K562 (cell line): ENCODE measurements around the gene CDT1. TPM values are rescaled to one million over a fixed set of nuclear protein-coding genes. Genes with fewer than 3 reads are reported as not detected.

Experiments
- ATAC-seq: fragments of 200-7000 bp; cut with Tn5 transposase; 3 replicates; pipeline ENCODE4 v1.9.1; 2020; ENCODE audit warnings: moderate library complexity
- Bru-seq: library from RNA; stranded (reverse); fragments of 400-500 nt; gene quantifications from one replicate; lab custom pipeline; 2021; lab: Mats Ljungman, UMichigan
- BruChase-seq, 2 experiments: library from RNA; stranded (reverse); fragments of 400-500 nt; gene quantifications; one replicate each; lab custom pipeline; 2021; lab: Mats Ljungman, UMichigan
- BruUV-seq: library from RNA; stranded (reverse); fragments of 400-500 nt; replicated peaks from 2 replicates; lab custom pipeline; 2021; lab: Mats Ljungman, UMichigan
- CTCF ChIA-PET: fragments of 300-600 bp; formaldehyde crosslinking; extraction: SDS; loops from one replicate; lab custom pipeline; 2021; ENCODE audit warnings: low intra/inter-chr PET ratio; lab: Yijun Ruan, JAX
- POLR2A ChIA-PET: fragments of 300-600, 350-650 bp; sonication (Branson Sonifier 250); formaldehyde crosslinking; extraction: SDS; loops from one replicate; lab custom pipeline; 2021; ENCODE audit warnings: antibody characterized with exemption, inconsistent platforms; lab: Yijun Ruan, JAX
- DNase-seq, 4 experiments: peaks; one replicate each; pipeline versions ENCODE4 v3.0.0 to v3.0.0-alpha.2; 2011 to 2018; ENCODE audit warnings: low spot score in 3 of 4, mixed read lengths in 3 of 4; ENCODE audit errors: extremely low read depth in 1 of 4
- FAIRE-seq: peaks from 2 replicates; lab custom pipeline; 2011; peaks lifted over from hg19 to GRCh38; lab: Jason Lieb, UNC
- H2AFZ ChIP-seq: 2 replicates; pipeline ENCODE4 v1.6.0; 2011; ENCODE audit warnings: low read depth, low read length, control low read depth, inconsistent platforms
- H3K27ac ChIP-seq: fragments of 200-600 bp; 3 replicates; pipeline ENCODE4 v1.8.0; 2011; ENCODE audit warnings: low read depth, mild to moderate bottlenecking, control low read depth, inconsistent platforms, low read length, moderate library complexity, mixed read lengths; ENCODE audit errors: extremely low read depth
- H3K27me3 ChIP-seq, 2 experiments: fragments of 300-600 bp in 1 of 2; 2 replicates in 1 of 2; 3 replicates in 1 of 2; pipeline versions ENCODE4 v1.6.0 to v1.8.0; 2011; ENCODE audit warnings: inconsistent platforms in 2 of 2, low read length in 2 of 2, mild to moderate bottlenecking in 1 of 2, mixed read lengths in 1 of 2, moderate library complexity in 1 of 2; ENCODE audit not compliant: control insufficient read depth in 2 of 2, insufficient read depth in 2 of 2
- H3K36me3 ChIP-seq: fragments of 300-600 bp; 3 replicates; pipeline ENCODE4 v1.8.0; 2011; ENCODE audit warnings: mild to moderate bottlenecking, low read length, inconsistent platforms; ENCODE audit not compliant: control insufficient read depth, insufficient read depth
- H3K4me1 ChIP-seq, 2 experiments: fragments of 200-600 bp in 1 of 2; replicated peaks in 1 of 2; 2 replicates in 1 of 2; 3 replicates in 1 of 2; pipeline versions ENCODE4 v1.5.1 to v1.8.0; 2011; ENCODE audit warnings: inconsistent platforms in 2 of 2, low read length in 2 of 2, mild to moderate bottlenecking in 1 of 2, mixed read lengths in 1 of 2, moderate library complexity in 1 of 2; ENCODE audit not compliant: control insufficient read depth in 2 of 2, insufficient read depth in 2 of 2
- H3K4me2 ChIP-seq: 2 replicates; pipeline ENCODE4 v1.6.1; 2011; ENCODE audit warnings: low read length, control low read depth, inconsistent platforms, mixed read lengths; ENCODE audit not compliant: insufficient read depth
- H3K4me3 ChIP-seq: fragments of 200-600 bp; sonication (generic), shearing (Covaris generic); 2 replicates; pipeline ENCODE4 v1.5.1; 2016; ENCODE audit warnings: control low read depth, inconsistent platforms
- H3K79me2 ChIP-seq: fragments of 200-600 bp; 3 replicates; pipeline ENCODE4 v1.8.0; 2011; ENCODE audit warnings: low read length, inconsistent platforms; ENCODE audit not compliant: control insufficient read depth, insufficient read depth
- H3K9ac ChIP-seq, 2 experiments: 2 replicates each; pipeline versions ENCODE4 v1.6.0 to v1.6.1; 2011; ENCODE audit warnings: low read depth in 2 of 2, low read length in 2 of 2, control low read depth in 1 of 2, inconsistent platforms in 1 of 2, mild to moderate bottlenecking in 1 of 2, mixed read lengths in 1 of 2; ENCODE audit not compliant: insufficient read depth in 1 of 2
- H3K9me1 ChIP-seq: one replicate; pipeline ENCODE4 v1.6.0; 2011; ENCODE audit warnings: inconsistent platforms, mild to moderate bottlenecking, low read length, moderate library complexity; ENCODE audit not compliant: control insufficient read depth, insufficient read depth
- H3K9me3 ChIP-seq: replicated peaks from 2 replicates; pipeline ENCODE4 v1.5.1; 2011; ENCODE audit warnings: low read depth, low read length, inconsistent platforms; ENCODE audit not compliant: control insufficient read depth, insufficient read depth
- H4K20me1 ChIP-seq: replicated peaks from 2 replicates; pipeline ENCODE4 v1.6.1; 2011; ENCODE audit warnings: low read length, inconsistent platforms, mixed read lengths; ENCODE audit not compliant: control insufficient read depth, insufficient read depth
- BRD4 ChIP-seq: fragments of 200-600 bp; sonication (generic); IDR thresholded peaks from 2 replicates; pipeline ENCODE4 v1.6.1; 2017; ENCODE audit warnings: inconsistent platforms
- CBFB ChIP-seq: sonication (generic); formaldehyde crosslinking; IDR thresholded peaks from 2 replicates; pipeline ENCODE4 v1.4.0; 2020; ENCODE audit warnings: mild to moderate bottlenecking, missing genetic modification reagents
- DMBX1 ChIP-seq: fragments of 250-450 bp; sonication (Bioruptor Pico); IDR thresholded peaks from 2 replicates; pipeline ENCODE4 v1.8.0; 2022; ENCODE audit warnings: inconsistent platforms, mild to moderate bottlenecking, moderate library complexity, borderline replicate concordance
- RAD51 ChIP-seq: fragments of 450-650 bp; IDR thresholded peaks from 2 replicates; pipeline ENCODE4 v1.7.1; 2016; ENCODE audit warnings: low read depth, mild to moderate bottlenecking, borderline replicate concordance
- RBM22 ChIP-seq: fragments of 200-400 bp; formaldehyde crosslinking; IDR thresholded peaks from 2 replicates; pipeline ENCODE4 v1.6.1; 2018; ENCODE audit warnings: low read length, low read depth; ENCODE audit not compliant: poor library complexity, severe bottlenecking
- RCOR1 ChIP-seq, 2 experiments: IDR thresholded peaks; 2 replicates each; pipeline ENCODE4 v1.6.1; 2012; ENCODE audit warnings: low read depth in 2 of 2, low read length in 2 of 2, borderline replicate concordance in 1 of 2, improper control_type of control experiment in 1 of 2
- SMARCE1 ChIP-seq: fragments of 450-650 bp; IDR thresholded peaks from 2 replicates; pipeline ENCODE4 v1.7.1; 2016; ENCODE audit warnings: mild to moderate bottlenecking
- ZBTB17 ChIP-seq: fragments of 450-650 bp; formaldehyde crosslinking; IDR thresholded peaks from 2 replicates; pipeline ENCODE4 v1.4.0; 2020; ENCODE audit warnings: mild to moderate bottlenecking
- ZNF165 ChIP-seq: fragments of 250-450 bp; sonication (Bioruptor Pico); IDR thresholded peaks from 2 replicates; pipeline ENCODE4 v1.4.0; 2020; ENCODE audit warnings: borderline replicate concordance
- WGBS: fragments of 100-300 bp; shearing (Covaris generic); methylation state at CpG from one replicate; pipeline ENCODE4 v1.1.6; 2016; ENCODE audit warnings: low coverage, mixed read lengths; ENCODE audit not compliant: insufficient coverage; ENCODE audit errors: missing lambda C conversion rate; 5-methylcytosine and 5-hydroxymethylcytosine counted together
- in situ Hi-C: fragments of 300-500 bp; cut with MboI; formaldehyde crosslinking; loops from 4 replicates; pipeline ENCODE4 v1.15.0; 2018; ENCODE audit warnings: inconsistent platforms, mixed read lengths
- intact Hi-C: fragments of 100-400 bp; cut with micrococcal nuclease; formaldehyde crosslinking; loops from 2 replicates; pipeline ENCODE4 v1.14.2; 2022
- long read RNA-seq, 3 experiments: library from polyadenylated mRNA in 2 of 3; library from RNA in 1 of 3; unstranded in 2 of 3; stranded (forward) in 1 of 3; transcript quantifications; one replicate each; pipeline ENCODE4 v2.0.0, GENCODE V29; 2019 to 2022
- polyA minus RNA-seq, 3 experiments: library from RNA; depleted of rRNA, polyadenylated mRNA; stranded (reverse); fragments of >200 nt; gene quantifications; 2 replicates each; pipeline ENCODE4 v1.2.3, GENCODE V29; 2011
- polyA plus RNA-seq, 8 experiments: library from polyadenylated mRNA; depleted of rRNA in 4 of 8; stranded (reverse) in 5 of 8; unstranded in 3 of 8; fragments of >200 nt; fragmentation: Nextera tagmentation in 2 of 8; fragmentation: Illumina TruSeq in 1 of 8; extraction: Ambion mirVana in 2 of 8; extraction: Trizol in 1 of 8; gene quantifications; 2 replicates each; pipeline versions ENCODE4 v1.2.1 to v1.2.3, GENCODE V29; 2011 to 2014; ENCODE audit warnings: inconsistent platforms in 1 of 8, missing spikeins in 1 of 8
- total RNA-seq, 7 experiments: library from RNA; depleted of rRNA in 6 of 7; stranded (reverse); fragments of >200 nt in 6 of 7; fragmentation: Illumina TruSeq in 2 of 7; extraction: Trizol in 2 of 7; gene quantifications; 2 replicates each; pipeline versions ENCODE4 v1.2.1 to v1.2.3, GENCODE V29; 2011 to 2021; ENCODE audit warnings: low replicate concordance in 1 of 7
- TF ChIP-seq, protein P1 (sequence below): fragments of 250-450 bp; sonication (Bioruptor Pico); IDR thresholded peaks from 2 replicates; pipeline ENCODE4 v1.4.0; 2020

CDT1 gene
- 14.1 and 55.6 TPM in 2 replicates for total RNA-seq (2011; cell fraction: chromatin; rRNA removed; ENCODE audit: low replicate concordance)
- 67.5 and 87.8 TPM in 2 replicates for total RNA-seq (2011; cell fraction: nucleolus; rRNA removed)
- total RNA-seq (2011; cell fraction: nucleoplasm; rRNA removed): 29.4 and 38.8 TPM in 2 replicates
- 114 and 119 TPM in 2 replicates for total RNA-seq (2014; rRNA removed)
- 3.4 and 4.4 TPM in 2 replicates for total RNA-seq (2014; rRNA removed; fragmentation: Illumina TruSeq; extraction: Trizol)
- total RNA-seq (2015; rRNA removed; fragmentation: Illumina TruSeq; extraction: Trizol): 14.4 and 17.9 TPM in 2 replicates
- 173 and 178 TPM in 2 replicates for total RNA-seq (2021)
- polyA plus RNA-seq (2011; rRNA removed): 14.2 and 29.4 TPM in 2 replicates
- 48.5 and 101 TPM in 2 replicates for polyA plus RNA-seq (2011; cell fraction: cytosol; rRNA removed)
- polyA plus RNA-seq (2011; cell fraction: nucleus; rRNA removed): 38.4 and 58.3 TPM in 2 replicates
- polyA plus RNA-seq (2012): 68.4 and 200 TPM in 2 replicates
- polyA plus RNA-seq (2014; fragmentation: Illumina TruSeq; extraction: Trizol): 9.3 and 47.1 TPM in 2 replicates
- polyA plus RNA-seq (2014; fragmentation: Nextera tagmentation; extraction: Ambion mirVana): 1 to 10 TPM in 1 of 2 experiments, under 1 TPM in 1; 0.92 to 1.6 TPM
- polyA plus RNA-seq (2014; rRNA removed): 53.6 and 65.8 TPM in 2 replicates
- 9.8 and 10.4 TPM in 2 replicates for polyA minus RNA-seq (2011; rRNA and poly(A)+ RNA removed)
- 102 and 178 TPM in 2 replicates for polyA minus RNA-seq (2011; cell fraction: cytosol; rRNA and poly(A)+ RNA removed)
- 25.2 and 25.9 TPM in 2 replicates for polyA minus RNA-seq (2011; cell fraction: nucleus; rRNA and poly(A)+ RNA removed)
- percentile 82 among the genes with signal in this experiment for Bru-seq, nascent RNA
- BruChase-seq, experiment 1, labeled RNA remaining after a 2-hour chase: percentile 85 among the genes with signal in this experiment
- percentile 88 among the genes with signal in this experiment for BruChase-seq, experiment 2, labeled RNA remaining after a 6-hour chase
- long read RNA-seq, experiment 1, transcript CDT1-201 (10 exons, 3,240 nt): major isoform, 184 of 583 reads
- long read RNA-seq, experiment 1, partial matches to known transcripts: 367 of 583 reads
- long read RNA-seq, experiment 1, other reads (novel, unspliced or antisense): 32 of 583 reads
- long read RNA-seq, experiment 2, transcript CDT1-201 (10 exons, 3,240 nt): major isoform, 175 of 262 reads
- long read RNA-seq, experiment 2, partial matches to known transcripts: 49 of 262 reads
- long read RNA-seq, experiment 2, other reads (novel, unspliced or antisense): 38 of 262 reads
- long read RNA-seq, experiment 3, transcript CDT1-201 (10 exons, 3,240 nt): major isoform, 81 of 96 reads
- long read RNA-seq, experiment 3, partial matches to known transcripts: 9 of 96 reads
- long read RNA-seq, experiment 3, other reads (novel, unspliced or antisense): 6 of 96 reads

DNA sequence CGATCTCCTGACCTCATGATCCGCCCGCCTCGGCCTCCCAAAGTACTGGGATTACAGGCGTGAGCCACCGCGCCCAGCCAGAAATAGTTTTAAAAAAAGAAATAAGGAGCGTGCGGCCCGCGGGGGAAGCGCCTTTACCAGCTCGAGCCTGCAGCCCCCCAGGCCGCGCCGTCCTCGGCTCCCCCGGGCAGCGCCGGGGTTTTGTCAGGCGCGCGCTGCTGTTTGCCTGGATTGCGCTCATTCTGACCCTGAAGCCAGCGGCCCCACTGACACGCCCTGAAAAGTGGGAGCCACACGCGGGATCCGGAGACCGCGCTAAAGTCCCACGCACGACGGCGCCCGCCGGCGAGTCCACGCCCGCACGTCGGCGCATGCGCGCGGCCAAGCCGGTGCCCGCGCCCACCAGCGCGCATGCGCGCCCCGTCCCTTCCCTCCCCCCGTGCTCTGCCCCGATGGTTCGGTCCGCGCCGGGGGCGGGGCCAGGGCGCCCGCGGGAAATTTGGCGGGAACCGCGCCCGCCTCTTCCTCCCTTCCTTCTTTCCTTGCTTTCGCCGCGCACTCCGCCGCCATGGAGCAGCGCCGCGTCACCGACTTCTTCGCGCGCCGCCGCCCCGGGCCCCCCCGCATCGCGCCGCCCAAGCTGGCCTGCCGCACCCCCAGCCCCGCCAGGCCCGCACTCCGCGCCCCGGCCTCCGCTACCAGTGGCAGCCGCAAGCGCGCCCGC is at the start of gene CDT1:
CDT1 (plus strand) TSS at position 526 of the 724 bp plus-strand sequence; CDS start at position 569, 43 bp downstream.
- FAIRE-seq: peak; percentile 32
- no peaks in the 10 kb centered on the region for H3K9me1 ChIP-seq
- no peaks in the 10 kb centered on the region; a peak in 1 of 5 replicates for H3K27me3 ChIP-seq
- DNase-seq: peak; percentile 91 to 99 (median 96)
- BruUV-seq: no TSS peak
- H2AFZ ChIP-seq: peak within 1 kb of the TSS; percentile 7; the same call in 1 of the 2 replicates
- H3K4me3 ChIP-seq: peak within 1 kb of the TSS; percentile 89
- peaks cover 11% of the 10 kb centered on the region; the same call in 1 of the 2 replicates for H4K20me1 ChIP-seq
- peak within 1 kb of the TSS; percentile 95 to 98 for H3K9ac ChIP-seq
- H3K27ac ChIP-seq: peak within 1 kb of the TSS; percentile 86
- H3K36me3 ChIP-seq: peaks cover 46% of the 10 kb centered on the region; the same call in 2 of the 3 replicates
- intact Hi-C loops (loop anchor here (10.0 kb wide), 1 partner anchor 761 kb away; the partner anchor contains the start of gene RPL13), in situ Hi-C loops (no loop called here)
- CTCF ChIA-PET: interaction anchor here (0.6 kb wide), 1 partner anchor 66 kb away, joined by 3 read pairs; no protein-coding TSS in a partner anchor
- no peaks in the 10 kb centered on the region for H3K9me3 ChIP-seq
- ATAC-seq: peak; percentile 6
- H3K4me2 ChIP-seq: peak within 1 kb of the TSS; percentile 76
- POLR2A ChIA-PET: interaction anchor here (0.6 to 2.9 kb wide), 7 partner anchors 7 to 944 kb away, joined by 3 to 8 read pairs (median 4); partner anchors contain the start of gene PIEZO1
- H3K79me2 ChIP-seq: peaks cover 74% of the 10 kb centered on the region
- peaks cover 29 to 85% of the 10 kb centered on the region in 2 experiments for H3K4me1 ChIP-seq
- under 1% methylated on average over 25 of the region's 98 CpGs for WGBS
- TF ChIP-seq DMBX1 (CRISPR knock-in tag): no peak
- TF ChIP-seq ZBTB17 (CRISPR knock-in tag): no peak; the same call in 1 of the 2 replicates
- TF ChIP-seq BRD4: no peak
- 0 out of 4 replicates have a peak, but pooled peaks of 1 of the 2 experiments have one; percentile 9 for TF ChIP-seq RCOR1 (IDR thresholded peaks at IDR 0.05; ENCODE audit: borderline replicate concordance in 1 of 2, low read depth in 2 of 2, low read length in 2 of 2)
- no peak for TF ChIP-seq ZNF165 (CRISPR knock-in tag)
- TF ChIP-seq SMARCE1: no peak
- no peak for TF ChIP-seq RAD51
- no peak for TF ChIP-seq RBM22
- TF ChIP-seq CBFB (CRISPR knock-in tag): no peak
- TF ChIP-seq, protein P1, sequence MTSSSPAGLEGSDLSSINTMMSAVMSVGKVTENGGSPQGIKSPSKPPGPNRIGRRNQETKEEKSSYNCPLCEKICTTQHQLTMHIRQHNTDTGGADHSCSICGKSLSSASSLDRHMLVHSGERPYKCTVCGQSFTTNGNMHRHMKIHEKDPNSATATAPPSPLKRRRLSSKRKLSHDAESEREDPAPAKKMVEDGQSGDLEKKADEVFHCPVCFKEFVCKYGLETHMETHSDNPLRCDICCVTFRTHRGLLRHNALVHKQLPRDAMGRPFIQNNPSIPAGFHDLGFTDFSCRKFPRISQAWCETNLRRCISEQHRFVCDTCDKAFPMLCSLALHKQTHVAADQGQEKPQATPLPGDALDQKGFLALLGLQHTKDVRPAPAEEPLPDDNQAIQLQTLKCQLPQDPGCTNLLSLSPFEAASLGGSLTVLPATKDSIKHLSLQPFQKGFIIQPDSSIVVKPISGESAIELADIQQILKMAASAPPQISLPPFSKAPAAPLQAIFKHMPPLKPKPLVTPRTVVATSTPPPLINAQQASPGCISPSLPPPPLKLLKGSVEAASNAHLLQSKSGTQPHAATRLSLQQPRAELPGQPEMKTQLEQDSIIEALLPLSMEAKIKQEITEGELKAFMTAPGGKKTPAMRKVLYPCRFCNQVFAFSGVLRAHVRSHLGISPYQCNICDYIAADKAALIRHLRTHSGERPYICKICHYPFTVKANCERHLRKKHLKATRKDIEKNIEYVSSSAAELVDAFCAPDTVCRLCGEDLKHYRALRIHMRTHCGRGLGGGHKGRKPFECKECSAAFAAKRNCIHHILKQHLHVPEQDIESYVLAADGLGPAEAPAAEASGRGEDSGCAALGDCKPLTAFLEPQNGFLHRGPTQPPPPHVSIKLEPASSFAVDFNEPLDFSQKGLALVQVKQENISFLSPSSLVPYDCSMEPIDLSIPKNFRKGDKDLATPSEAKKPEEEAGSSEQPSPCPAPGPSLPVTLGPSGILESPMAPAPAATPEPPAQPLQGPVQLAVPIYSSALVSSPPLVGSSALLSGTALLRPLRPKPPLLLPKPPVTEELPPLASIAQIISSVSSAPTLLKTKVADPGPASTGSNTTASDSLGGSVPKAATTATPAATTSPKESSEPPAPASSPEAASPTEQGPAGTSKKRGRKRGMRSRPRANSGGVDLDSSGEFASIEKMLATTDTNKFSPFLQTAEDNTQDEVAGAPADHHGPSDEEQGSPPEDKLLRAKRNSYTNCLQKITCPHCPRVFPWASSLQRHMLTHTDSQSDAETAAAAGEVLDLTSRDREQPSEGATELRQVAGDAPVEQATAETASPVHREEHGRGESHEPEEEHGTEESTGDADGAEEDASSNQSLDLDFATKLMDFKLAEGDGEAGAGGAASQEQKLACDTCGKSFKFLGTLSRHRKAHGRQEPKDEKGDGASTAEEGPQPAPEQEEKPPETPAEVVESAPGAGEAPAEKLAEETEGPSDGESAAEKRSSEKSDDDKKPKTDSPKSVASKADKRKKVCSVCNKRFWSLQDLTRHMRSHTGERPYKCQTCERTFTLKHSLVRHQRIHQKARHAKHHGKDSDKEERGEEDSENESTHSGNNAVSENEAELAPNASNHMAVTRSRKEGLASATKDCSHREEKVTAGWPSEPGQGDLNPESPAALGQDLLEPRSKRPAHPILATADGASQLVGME (CRISPR knock-in tag): no peak
